HEK293T (cell line): ENCODE data around the gene WFDC6.

ENCODE experiments used
- CTCF ChIA-PET: fragments of 350-600 bp; formaldehyde crosslinking; extraction: SDS; loops from one replicate; lab custom pipeline; 2021; ENCODE audit warnings: antibody characterized with exemption, inconsistent platforms; lab: Yijun Ruan, JAX
- POLR2A ChIA-PET: fragments of 350-600 bp; formaldehyde crosslinking; extraction: SDS; loops from one replicate; lab custom pipeline; 2020; ENCODE audit warnings: antibody characterized with exemption, inconsistent platforms; lab: Yijun Ruan, JAX
- DNase-seq: peaks from one replicate; pipeline ENCODE4 v3.0.0; 2012; ENCODE audit warnings: mixed read lengths; ENCODE audit errors: extremely low spot score
- ARNT ChIP-seq: fragments of 450-650 bp; IDR thresholded peaks from 2 replicates; pipeline ENCODE4 v1.6.1; 2017; ENCODE audit warnings: mild to moderate bottlenecking
- BHLHE40 ChIP-seq: fragments of 450-650 bp; IDR thresholded peaks from 2 replicates; pipeline ENCODE4 v1.6.1; 2016; ENCODE audit warnings: mild to moderate bottlenecking, moderate library complexity, borderline replicate concordance
- CTBP1 ChIP-seq: fragments of 450-650 bp; IDR thresholded peaks from 2 replicates; pipeline ENCODE4 v1.6.1; 2016; ENCODE audit warnings: borderline replicate concordance
- ELF4 ChIP-seq: fragments of 450-650 bp; IDR thresholded peaks from 2 replicates; pipeline ENCODE4 v1.6.1; 2017; ENCODE audit warnings: antibody characterized with exemption
- FOXA1 ChIP-seq: fragments of 450-650 bp; IDR thresholded peaks from 2 replicates; pipeline ENCODE4 v1.6.1; 2016; ENCODE audit warnings: mild to moderate bottlenecking
- FOXK2 ChIP-seq: fragments of 450-650 bp; IDR thresholded peaks from 2 replicates; pipeline ENCODE4 v1.6.1; 2016; ENCODE audit warnings: mild to moderate bottlenecking
- FOXM1 ChIP-seq: fragments of 450-650 bp; IDR thresholded peaks from 2 replicates; pipeline ENCODE4 v1.6.1; 2017; ENCODE audit warnings: mild to moderate bottlenecking, borderline replicate concordance
- HDGF ChIP-seq: fragments of 450-650 bp; IDR thresholded peaks from 2 replicates; pipeline ENCODE4 v1.6.1; 2017; ENCODE audit warnings: antibody characterized with exemption, borderline replicate concordance
- L3MBTL2 ChIP-seq: fragments of 450-650 bp; conservative IDR thresholded peaks from 2 replicates; pipeline ENCODE4 v1.6.1; 2016; ENCODE audit warnings: mild to moderate bottlenecking
- LEF1 ChIP-seq: fragments of 450-650 bp; IDR thresholded peaks from 2 replicates; pipeline ENCODE4 v1.6.1; 2017; ENCODE audit warnings: mild to moderate bottlenecking, borderline replicate concordance
- NFRKB ChIP-seq: fragments of 450-650 bp; IDR thresholded peaks from 2 replicates; pipeline ENCODE4 v1.6.1; 2016; ENCODE audit warnings: mild to moderate bottlenecking, moderate library complexity
- PKNOX1 ChIP-seq: fragments of 450-650 bp; IDR thresholded peaks from 2 replicates; pipeline ENCODE4 v1.6.1; 2016
- SP1 ChIP-seq: fragments of 450-650 bp; IDR thresholded peaks from 2 replicates; pipeline ENCODE4 v1.6.1; 2017
- SUZ12 ChIP-seq: fragments of 450-650 bp; IDR thresholded peaks from 2 replicates; pipeline ENCODE4 v1.6.1; 2016; ENCODE audit warnings: mild to moderate bottlenecking
- TARDBP ChIP-seq: fragments of 450-650 bp; IDR thresholded peaks from 2 replicates; pipeline ENCODE4 v1.6.1; 2016
- ZNF384 ChIP-seq: fragments of 450-650 bp; IDR thresholded peaks from 2 replicates; pipeline ENCODE4 v1.6.1; 2016

Gene WFDC6

GRCh38 chr20:45538209-45538799 is 978 bp downstream of the WFDC6 start:
- ChIA-PET CTCF (interaction anchor here (2.0 kb wide), 1 partner anchor 233 kb away, joined by 5 read pairs; no protein-coding TSS in a partner anchor), POLR2A (interaction anchor here (0.6 kb wide), 1 partner anchor 196 kb away, joined by 3 read pairs; no protein-coding TSS in a partner anchor)
- peak; percentile 22 for DNase-seq
- TF ChIP-seq BHLHE40 (no peak), FOXA1 (no peak), SUZ12 (no peak), HDGF (no peak), FOXM1 (no peak), ZNF384 (no peak), TARDBP (no peak), CTBP1 (no peak), NFRKB (no peak), ARNT (no peak), FOXK2 (no peak), SP1 (no peak), ELF4 (no peak), L3MBTL2 (no peak), LEF1 (no peak)

- no peak for DNase-seq
- TF ChIP-seq ARNT = no peak
- no peak for TF ChIP-seq LEF1
- no peak for TF ChIP-seq HDGF
- no peak for TF ChIP-seq L3MBTL2
- TF ChIP-seq PKNOX1 = no peak
- TF ChIP-seq BHLHE40 = no peak
- TF ChIP-seq FOXM1 = no peak
- TF ChIP-seq ZNF384 = no peak
- TF ChIP-seq TARDBP = no peak
- no peak for TF ChIP-seq CTBP1
- TF ChIP-seq FOXA1 = no peak
- no peak for TF ChIP-seq ELF4
- no peak for TF ChIP-seq SP1
- ChIA-PET CTCF (no interaction called here), POLR2A (no interaction called here)
These were observed 12.0 kb downstream of the WFDC6 start for GRCh38 chr20:45527294-45527693.

GRCh38 chr20:45523821-45524220 is 15.5 kb downstream of the WFDC6 start:
- no peak for DNase-seq
- ChIA-PET POLR2A (no interaction called here), CTCF (interaction anchor here (0.6 kb wide), 1 partner anchor 59 kb away, joined by 3 read pairs; no protein-coding TSS in a partner anchor)
- TF ChIP-seq ZNF384 (no peak), ELF4 (no peak), PKNOX1 (no peak), TARDBP (no peak), LEF1 (no peak)

- no peak for DNase-seq
- ChIA-PET CTCF (no interaction called here), POLR2A (no interaction called here)
- TF ChIP-seq FOXK2 (no peak), ZNF384 (no peak), PKNOX1 (no peak), TARDBP (no peak), FOXM1 (no peak)
These were observed 21.0 kb downstream of the WFDC6 start for GRCh38 chr20:45518282-45518681.

- CTCF ChIA-PET = no interaction called here
- no peak for DNase-seq
- TF ChIP-seq L3MBTL2 (0 out of 2 replicates have a peak, but pooled peaks have one; percentile 28), TARDBP (no peak), CTBP1 (no peak), SP1 (no peak), BHLHE40 (no peak), ZNF384 (no peak), FOXK2 (no peak), FOXA1 (no peak), PKNOX1 (no peak)
- POLR2A ChIA-PET = no interaction called here
These were observed 24.0 kb downstream of the WFDC6 start, which contains the start of gene SPINT3 for GRCh38 chr20:45515147-45515913. TSS of gene SPINT3 (minus strand) at chr20:45515622. CDS start at chr20:45515608, 14 bp downstream.

GRCh38 chr20:45510242-45510862 is 28.9 kb downstream of the WFDC6 start:
- ChIA-PET CTCF (no interaction called here), POLR2A (no interaction called here)
- DNase-seq = no peak
- TF ChIP-seq SUZ12 (no peak), BHLHE40 (no peak), HDGF (no peak), FOXA1 (no peak), FOXK2 (no peak), LEF1 (no peak), L3MBTL2 (no peak), SP1 (no peak), TARDBP (no peak), PKNOX1 (no peak), FOXM1 (no peak), CTBP1 (no peak), ARNT (no peak), ELF4 (no peak), ZNF384 (no peak), NFRKB (no peak)
